IMR-90 (cell line): Measurements from ENCODE around the gene RNF130. TPM values are rescaled to one million over a fixed set of nuclear protein-coding genes. Genes with fewer than 3 reads are reported as not detected.

Experiments used
- ATAC-seq: fragments of 200-7000 bp; cut with Tn5 transposase; 2 replicates; pipeline ENCODE4 v1.9.1; 2020; ENCODE audit warnings: low read depth, mild to moderate bottlenecking, moderate library complexity
- BruUV-seq: library from RNA; stranded (reverse); fragments of 400-500 nt; replicated peaks from 2 replicates; lab custom pipeline; 2021; lab: Mats Ljungman, UMichigan
- CTCF ChIA-PET: fragments of 300-600 bp; formaldehyde crosslinking; extraction: SDS; loops from one replicate; lab custom pipeline; 2021; ENCODE audit warnings: antibody characterized with exemption; lab: Yijun Ruan, JAX
- POLR2A ChIA-PET: fragments of 300-600 bp; sonication (Branson Sonifier 250); formaldehyde crosslinking; loops from one replicate; lab custom pipeline; 2022; ENCODE audit warnings: antibody characterized with exemption; ENCODE audit not compliant: unreplicated experiment; lab: Charles Lee
- DNase-seq: peaks from one replicate; pipeline ENCODE4 v3.0.0; 2013
- H2AFZ ChIP-seq: replicated peaks from 2 replicates; pipeline ENCODE3; 2013; ENCODE audit warnings: low read length, mild to moderate bottlenecking; ENCODE audit not compliant: poor library complexity
- H2AK5ac ChIP-seq: 2 replicates; pipeline ENCODE4 v1.6.1; 2013; ENCODE audit warnings: low read depth, low read length, inconsistent platforms
- H2AK9ac ChIP-seq: replicated peaks from 2 replicates; pipeline ENCODE3; 2013; ENCODE audit warnings: mild to moderate bottlenecking, low read depth, low read length, moderate library complexity; ENCODE audit not compliant: poor library complexity
- H2BK120ac ChIP-seq: 2 replicates; pipeline ENCODE4 v1.6.1; 2013; ENCODE audit warnings: low read depth, low read length, inconsistent platforms
- H2BK15ac ChIP-seq: 3 replicates; pipeline ENCODE4 v1.6.1; 2013; ENCODE audit warnings: low read depth, low read length, inconsistent platforms
- H2BK20ac ChIP-seq: 2 replicates; pipeline ENCODE4 v1.6.1; 2013; ENCODE audit warnings: low read depth, mild to moderate bottlenecking, inconsistent platforms, low read length, moderate library complexity
- H2BK5ac ChIP-seq: 2 replicates; pipeline ENCODE4 v1.6.1; 2013; ENCODE audit warnings: mild to moderate bottlenecking, low read depth, low read length, inconsistent platforms; ENCODE audit not compliant: poor library complexity, severe bottlenecking
- H3K14ac ChIP-seq: replicated peaks from 2 replicates; pipeline ENCODE4 v1.6.1; 2013; ENCODE audit warnings: low read depth, low read length, inconsistent platforms
- H3K18ac ChIP-seq: 2 replicates; pipeline ENCODE4 v1.6.1; 2013; ENCODE audit warnings: low read depth, low read length, control low read depth
- H3K23ac ChIP-seq: 2 replicates; pipeline ENCODE4 v1.6.1; 2013; ENCODE audit warnings: low read depth, low read length, inconsistent platforms
- H3K27ac ChIP-seq: 2 replicates; pipeline ENCODE4 v1.5.1; 2013; ENCODE audit warnings: mild to moderate bottlenecking, control low read depth, low read length; ENCODE audit not compliant: insufficient read depth
- H3K27me3 ChIP-seq: 2 replicates; pipeline ENCODE4 v1.6.1; 2013; ENCODE audit warnings: low read length; ENCODE audit not compliant: control insufficient read depth, insufficient read depth
- H3K36me3 ChIP-seq: 2 replicates; pipeline ENCODE4 v1.6.1; 2013; ENCODE audit warnings: low read length, mixed read lengths; ENCODE audit not compliant: control insufficient read depth, insufficient read depth
- H3K4ac ChIP-seq: 2 replicates; pipeline ENCODE4 v1.6.1; 2013; ENCODE audit warnings: low read depth, low read length, inconsistent platforms
- H3K4me1 ChIP-seq: 2 replicates; pipeline ENCODE4 v1.6.1; 2013; ENCODE audit warnings: low read length, mixed read lengths; ENCODE audit not compliant: control insufficient read depth, insufficient read depth
- H3K4me2 ChIP-seq: 2 replicates; pipeline ENCODE4 v1.6.1; 2013; ENCODE audit warnings: low read depth, mild to moderate bottlenecking, control low read depth, low read length, moderate library complexity
- H3K4me3 ChIP-seq: 2 replicates; pipeline ENCODE4 v1.5.1; 2013; ENCODE audit warnings: low read depth, mild to moderate bottlenecking, control low read depth, low read length, moderate library complexity; ENCODE audit not compliant: insufficient read depth
- H3K56ac ChIP-seq: 2 replicates; pipeline ENCODE4 v1.6.1; 2013; ENCODE audit warnings: low read length, inconsistent platforms; ENCODE audit not compliant: insufficient read depth; ENCODE audit errors: extremely low read depth
- H3K79me1 ChIP-seq, 2 experiments: 2 replicates each; pipeline ENCODE4 v1.6.1; 2013; ENCODE audit warnings: low read length in 2 of 2, inconsistent platforms in 1 of 2, low read depth in 1 of 2
- H3K9ac ChIP-seq: 2 replicates; pipeline ENCODE4 v1.6.1; 2013; ENCODE audit warnings: low read depth, low read length, control low read depth
- H3K9me1 ChIP-seq: 2 replicates; pipeline ENCODE4 v1.6.1; 2013; ENCODE audit warnings: low read length, inconsistent platforms; ENCODE audit not compliant: insufficient read depth
- H3K9me3 ChIP-seq: 2 replicates; pipeline ENCODE4 v1.6.1; 2013; ENCODE audit warnings: low read length; ENCODE audit not compliant: control insufficient read depth, insufficient read depth
- H4K20me1 ChIP-seq: 2 replicates; pipeline ENCODE4 v1.6.1; 2013; ENCODE audit warnings: low read length, inconsistent platforms; ENCODE audit not compliant: insufficient read depth
- H4K5ac ChIP-seq: 2 replicates; pipeline ENCODE4 v1.6.1; 2013; ENCODE audit warnings: mild to moderate bottlenecking, low read depth, low read length, control low read depth
- H4K8ac ChIP-seq, 2 experiments: 2 replicates each; pipeline ENCODE4 v1.6.1; 2013; ENCODE audit warnings: low read depth in 2 of 2, low read length in 2 of 2, control low read depth in 1 of 2, inconsistent platforms in 1 of 2
- H4K91ac ChIP-seq: 2 replicates; pipeline ENCODE4 v1.6.1; 2013; ENCODE audit warnings: low read depth, low read length, inconsistent platforms; ENCODE audit not compliant: insufficient read depth
- MAFK ChIP-seq: IDR thresholded peaks from 2 replicates; pipeline ENCODE4 v1.6.1; 2012; ENCODE audit warnings: low read depth, low read length, improper control_type of control experiment
- MAZ ChIP-seq: IDR thresholded peaks from 2 replicates; pipeline ENCODE4 v1.6.1; 2012; ENCODE audit warnings: low read depth, mild to moderate bottlenecking, low read length, improper control_type of control experiment, moderate library complexity, borderline replicate concordance
- WGBS, 2 experiments: methylation state at CpG; one replicate each; pipeline versions ENCODE4 v1.1.5 to v1.1.7; 2013; ENCODE audit warnings: missing lambda C conversion rate in 2 of 2; ENCODE audit not compliant: insufficient read length in 1 of 2; ENCODE audit errors: extremely low coverage in 2 of 2; 5-methylcytosine and 5-hydroxymethylcytosine counted together
- dilution Hi-C: fragments of 300-500 bp; cut with HindIII; formaldehyde crosslinking; loops from one replicate; pipeline ENCODE4 v1.14.3; 2018; ENCODE audit warnings: low sequenced_read_pairs; ENCODE audit not compliant: unreplicated experiment
- in situ Hi-C: fragments of 300-500 bp; cut with MboI; formaldehyde crosslinking; loops from 3 replicates; pipeline ENCODE4 v1.14.3; 2019; ENCODE audit warnings: low sequenced_read_pairs, inconsistent platforms, mixed read lengths
- intact Hi-C: fragments of 100-400 bp; cut with micrococcal nuclease; formaldehyde crosslinking; loops from 2 replicates; pipeline ENCODE4 v1.10.0; 2022
- polyA plus RNA-seq, 3 experiments: library from polyadenylated mRNA; depleted of rRNA; stranded (reverse); fragments of >200 nt; gene quantifications; 2 replicates each; pipeline ENCODE4 v1.2.3, GENCODE V29; 2012; ENCODE audit warnings: low replicate concordance in 1 of 3
- total RNA-seq: library from RNA; depleted of rRNA; stranded (reverse); fragments of >200 nt; gene quantifications from 2 replicates; pipeline ENCODE4 v1.2.3, GENCODE V29; 2012
- TF ChIP-seq, protein P1 (sequence below): fragments of 150-350 bp; IDR thresholded peaks from 2 replicates; pipeline ENCODE4 v1.6.1; 2016; ENCODE audit warnings: low read depth, mild to moderate bottlenecking, low read length, moderate library complexity, borderline replicate concordance

RNF130 gene
- total and polyA plus RNA-seq, 2 of the 4 experiments (the other 2 are of a cell fraction), result 12.9 to 21.7 TPM

DNA sequence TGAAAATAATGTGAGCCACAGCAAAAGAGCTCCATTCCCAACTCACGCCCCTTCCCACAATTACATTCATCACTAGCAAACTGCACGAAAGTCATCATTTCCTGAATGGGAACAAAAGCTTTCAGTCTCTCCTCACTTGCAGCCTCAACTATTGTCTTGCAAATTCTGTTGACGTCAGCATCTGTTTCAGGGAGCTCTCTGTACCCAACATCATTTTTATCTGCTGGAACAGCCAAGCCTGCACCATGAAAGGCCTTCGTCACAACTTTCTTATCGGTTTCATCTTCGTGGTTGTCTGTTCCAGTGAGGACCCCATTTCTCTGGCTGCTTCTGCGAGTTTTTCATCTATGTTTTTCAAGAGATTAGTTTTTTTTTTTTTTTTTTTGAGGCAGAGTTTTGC is 14.3 kb upstream of the RNF130 start:
- H4K5ac ChIP-seq, result no peak overlapping the region
- H2AFZ ChIP-seq, result no peak overlapping the region
- H3K79me1 ChIP-seq, result no peaks in the 10 kb centered on the region
- H2BK20ac ChIP-seq, result no peak overlapping the region
- no peak overlapping the region for H3K4ac ChIP-seq
- H2AK5ac ChIP-seq, result no peak overlapping the region
- no peak overlapping the region for H2BK120ac ChIP-seq
- no peak overlapping the region for H4K91ac ChIP-seq
- H3K23ac ChIP-seq, result no peak overlapping the region
- BruUV-seq, result no TSS peak
- TF ChIP-seq, protein P1, sequence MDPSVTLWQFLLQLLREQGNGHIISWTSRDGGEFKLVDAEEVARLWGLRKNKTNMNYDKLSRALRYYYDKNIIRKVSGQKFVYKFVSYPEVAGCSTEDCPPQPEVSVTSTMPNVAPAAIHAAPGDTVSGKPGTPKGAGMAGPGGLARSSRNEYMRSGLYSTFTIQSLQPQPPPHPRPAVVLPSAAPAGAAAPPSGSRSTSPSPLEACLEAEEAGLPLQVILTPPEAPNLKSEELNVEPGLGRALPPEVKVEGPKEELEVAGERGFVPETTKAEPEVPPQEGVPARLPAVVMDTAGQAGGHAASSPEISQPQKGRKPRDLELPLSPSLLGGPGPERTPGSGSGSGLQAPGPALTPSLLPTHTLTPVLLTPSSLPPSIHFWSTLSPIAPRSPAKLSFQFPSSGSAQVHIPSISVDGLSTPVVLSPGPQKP, result no peak
- TF ChIP-seq MAFK (peak; percentile 87), MAZ (no peak)
- H3K18ac ChIP-seq, result no peak overlapping the region
- H4K20me1 ChIP-seq, result no peaks in the 10 kb centered on the region
- POLR2A ChIA-PET, result no interaction called here
- no peak overlapping the region for H3K56ac ChIP-seq
- intact Hi-C loops, result no loop called here
- H3K9me1 ChIP-seq, result no peaks in the 10 kb centered on the region
- no peak overlapping the region for H2BK15ac ChIP-seq
- no peak overlapping the region for H3K9ac ChIP-seq
- CTCF ChIA-PET, result no interaction called here
- dilution Hi-C loops, result no loop called here
- H2BK5ac ChIP-seq, result no peak overlapping the region
- in situ Hi-C loops, result no loop called here
- H3K27ac ChIP-seq, result no peak overlapping the region
- H3K4me3 ChIP-seq, result no peak overlapping the region
- H3K27me3 ChIP-seq, result peaks cover 12% of the 10 kb centered on the region; the same call in 1 of the 2 replicates
- no peak overlapping the region for H4K8ac ChIP-seq
- DNase-seq (no peak), ATAC-seq (no peak)
- H2AK9ac ChIP-seq, result no peak overlapping the region
- H3K4me1 ChIP-seq, result no peaks in the 10 kb centered on the region
- WGBS, 2 experiments, result 35% methylated on average over 3 of the region's 7 CpGs; no CpG with 5 or more reads in 1 of the 2 experiments
- H3K36me3 ChIP-seq, result no peaks in the 10 kb centered on the region
- no peak overlapping the region for H3K14ac ChIP-seq
- no peak overlapping the region for H3K4me2 ChIP-seq
- H3K9me3 ChIP-seq, result no peaks in the 10 kb centered on the region
